Neuron (in vitro differentiated cells): Measurements from ENCODE around the gene OVAAL.

Source experiments
- H2AFZ ChIP-seq: one replicate; pipeline ENCODE4 v1.6.1; 2013; ENCODE audit warnings: low read depth, mild to moderate bottlenecking, inconsistent platforms, low read length, moderate library complexity
- H3K27me3 ChIP-seq: one replicate; pipeline ENCODE4 v1.6.1; 2013; ENCODE audit warnings: low read length; ENCODE audit not compliant: insufficient read depth
- H3K36me3 ChIP-seq: one replicate; pipeline ENCODE4 v1.6.1; 2013; ENCODE audit warnings: low read length; ENCODE audit not compliant: insufficient read depth
- H3K4me1 ChIP-seq: one replicate; pipeline ENCODE4 v1.6.1; 2013; ENCODE audit warnings: low read length; ENCODE audit not compliant: insufficient read depth
- H3K4me3 ChIP-seq: 2 replicates; pipeline ENCODE4 v1.5.1; 2013; ENCODE audit warnings: mild to moderate bottlenecking, low read length, moderate library complexity
- H3K9me3 ChIP-seq: one replicate; pipeline ENCODE4 v1.6.1; 2013; ENCODE audit warnings: low read length

OVAAL gene

GRCh38 chr1:180566495-180566894, 7.7 kb downstream of the OVAAL start:
- Histone ChIP-seq H2AFZ (no peak overlapping the region), H3K9me3 (no peaks in the 10 kb centered on the region), H3K4me1 (peaks cover 20% of the 10 kb centered on the region), H3K36me3 (no peaks in the 10 kb centered on the region), H3K27me3 (no peaks in the 10 kb centered on the region), H3K4me3 (no peak overlapping the region)

- Histone ChIP-seq H3K4me3 (no peak overlapping the region), H3K36me3 (no peaks in the 10 kb centered on the region), H2AFZ (peak overlapping the region; percentile 11), H3K9me3 (no peaks in the 10 kb centered on the region), H3K27me3 (no peaks in the 10 kb centered on the region), H3K4me1 (peaks cover 20% of the 10 kb centered on the region)
Observed at GRCh38 chr1:180567654-180568053, 8.9 kb downstream of the OVAAL start.

GRCh38 chr1:180568184-180568583, 9.4 kb downstream of the OVAAL start:
- Histone ChIP-seq H3K36me3 (no peaks in the 10 kb centered on the region), H3K4me3 (no peak overlapping the region)

GRCh38 chr1:180571060-180571831, 12.5 kb downstream of the OVAAL start:
- Histone ChIP-seq H3K4me3 (no peak overlapping the region), H3K9me3 (no peaks in the 10 kb centered on the region), H3K27me3 (no peaks in the 10 kb centered on the region), H3K36me3 (no peaks in the 10 kb centered on the region), H2AFZ (no peak overlapping the region), H3K4me1 (peaks cover 14% of the 10 kb centered on the region)

More at GRCh38 chr1:180568184-180568583, 9.4 kb downstream of the OVAAL start:
- Histone ChIP-seq H2AFZ (peak overlapping the region; percentile 11), H3K9me3 (no peaks in the 10 kb centered on the region), H3K4me1 (peaks cover 20% of the 10 kb centered on the region), H3K27me3 (no peaks in the 10 kb centered on the region)

- H3K4me1 ChIP-seq = peaks cover 7% of the 10 kb centered on the region
- H3K9me3 ChIP-seq = no peaks in the 10 kb centered on the region
- H3K36me3 ChIP-seq = no peaks in the 10 kb centered on the region
- no peak overlapping the region for H2AFZ ChIP-seq
- no peaks in the 10 kb centered on the region for H3K27me3 ChIP-seq
- H3K4me3 ChIP-seq = no peak overlapping the region
Observed at GRCh38 chr1:180571832-180572636, 13.3 kb downstream of the OVAAL start.

- no peaks in the 10 kb centered on the region for H3K27me3 ChIP-seq
- peaks cover 5% of the 10 kb centered on the region for H3K4me1 ChIP-seq
- H3K4me3 ChIP-seq = no peak overlapping the region
- no peaks in the 10 kb centered on the region for H3K36me3 ChIP-seq
- no peaks in the 10 kb centered on the region for H3K9me3 ChIP-seq
- no peak overlapping the region for H2AFZ ChIP-seq
Observed at GRCh38 chr1:180572760-180573159, 14.0 kb downstream of the OVAAL start.

GRCh38 chr1:180574031-180574713, 15.4 kb downstream of the OVAAL start:
- Histone ChIP-seq H3K4me3 (no peak overlapping the region), H2AFZ (no peak overlapping the region), H3K36me3 (no peaks in the 10 kb centered on the region), H3K4me1 (no peaks in the 10 kb centered on the region), H3K27me3 (no peaks in the 10 kb centered on the region), H3K9me3 (no peaks in the 10 kb centered on the region)

- no peaks in the 10 kb centered on the region for H3K27me3 ChIP-seq
- no peak overlapping the region for H3K4me3 ChIP-seq
- peaks cover 21% of the 10 kb centered on the region for H3K4me1 ChIP-seq
- H2AFZ ChIP-seq = no peak overlapping the region
- no peaks in the 10 kb centered on the region for H3K9me3 ChIP-seq
- no peaks in the 10 kb centered on the region for H3K36me3 ChIP-seq
Observed at GRCh38 chr1:180577361-180577760, 18.6 kb downstream of the OVAAL start.

GRCh38 chr1:180579961-180580611, 21.3 kb downstream of the OVAAL start:
- peak overlapping the region; percentile 33 for H2AFZ ChIP-seq
- H3K36me3 ChIP-seq = no peaks in the 10 kb centered on the region
- no peaks in the 10 kb centered on the region for H3K27me3 ChIP-seq
- H3K9me3 ChIP-seq = no peaks in the 10 kb centered on the region
- H3K4me3 ChIP-seq = no peak overlapping the region
- peaks cover 21% of the 10 kb centered on the region for H3K4me1 ChIP-seq

- no peak overlapping the region for H2AFZ ChIP-seq
- H3K4me1 ChIP-seq = peaks cover 25% of the 10 kb centered on the region
- H3K36me3 ChIP-seq = no peaks in the 10 kb centered on the region
- H3K27me3 ChIP-seq = no peaks in the 10 kb centered on the region
- no peaks in the 10 kb centered on the region for H3K9me3 ChIP-seq
- no peak overlapping the region for H3K4me3 ChIP-seq
Observed at GRCh38 chr1:180581635-180582039, 22.9 kb downstream of the OVAAL start.

- H3K27me3 ChIP-seq = no peaks in the 10 kb centered on the region
- H3K4me1 ChIP-seq = peaks cover 20% of the 10 kb centered on the region
- no peak overlapping the region for H3K4me3 ChIP-seq
- no peaks in the 10 kb centered on the region for H3K36me3 ChIP-seq
- H3K9me3 ChIP-seq = no peaks in the 10 kb centered on the region
- no peak overlapping the region for H2AFZ ChIP-seq
Observed at GRCh38 chr1:180584869-180585268, 26.1 kb downstream of the OVAAL start.

- Histone ChIP-seq H3K36me3 (no peaks in the 10 kb centered on the region), H3K4me3 (no peak overlapping the region), H3K4me1 (peaks cover 9% of the 10 kb centered on the region), H2AFZ (no peak overlapping the region), H3K27me3 (no peaks in the 10 kb centered on the region), H3K9me3 (no peaks in the 10 kb centered on the region)
Observed at GRCh38 chr1:180585994-180586359, 27.2 kb downstream of the OVAAL start.
